Smooth muscle cell (in vitro differentiated cells): Measurements from ENCODE around the gene EHD1. TPM values are rescaled to one million over a fixed set of nuclear protein-coding genes. Genes with fewer than 3 reads are reported as not detected.
A peak's percentile ranks its signal among the peaks of the same experiment; 100 is the strongest.
"Not testable (repeated sequence)": the region's sequence is repeated elsewhere in the genome, so short reads cannot be mapped to it uniquely, and the experiment has no call there.

Source experiments
- DNase-seq: peaks from one replicate; lab custom pipeline; 2025; ENCODE audit not compliant: unreplicated experiment; lab: John Stamatoyannopoulos, UW
- H2AFZ ChIP-seq: fragments of 200-600 bp; sonication (generic); 2 replicates; pipeline ENCODE4 v1.6.0; 2016; ENCODE audit warnings: antibody characterized with exemption, low read depth, mild to moderate bottlenecking
- H3F3A ChIP-seq: fragments of 200-600 bp; sonication (generic); 2 replicates; pipeline ENCODE4 v1.6.0; 2017; ENCODE audit warnings: antibody characterized with exemption, low read depth
- H3K27ac ChIP-seq: fragments of 200-600 bp; sonication (generic); 2 replicates; pipeline ENCODE4 v1.5.1; 2016; ENCODE audit warnings: low read depth, mild to moderate bottlenecking
- H3K27me3 ChIP-seq: fragments of 200-600 bp; sonication (generic); 2 replicates; pipeline ENCODE4 v1.6.1; 2016; ENCODE audit warnings: low read depth, mild to moderate bottlenecking
- H3K36me3 ChIP-seq: fragments of 200-600 bp; sonication (generic); 2 replicates; pipeline ENCODE4 v1.5.1; 2016; ENCODE audit warnings: low read depth
- H3K4me1 ChIP-seq: fragments of 200-600 bp; sonication (generic); 2 replicates; pipeline ENCODE4 v1.5.1; 2016; ENCODE audit warnings: low read depth
- H3K4me2 ChIP-seq: fragments of 200-600 bp; sonication (generic); 2 replicates; pipeline ENCODE4 v1.6.0; 2016; ENCODE audit warnings: mild to moderate bottlenecking
- H3K4me3 ChIP-seq: fragments of 200-600 bp; sonication (generic); 2 replicates; pipeline ENCODE4 v1.5.1; 2016; ENCODE audit warnings: mild to moderate bottlenecking
- H3K79me2 ChIP-seq: fragments of 200-600 bp; sonication (generic); 2 replicates; pipeline ENCODE4 v1.6.0; 2016; ENCODE audit warnings: low read depth, mild to moderate bottlenecking
- H3K9ac ChIP-seq: fragments of 200-600 bp; sonication (generic); 2 replicates; pipeline ENCODE4 v1.6.0; 2016; ENCODE audit warnings: low read depth
- H3K9me3 ChIP-seq: fragments of 200-600 bp; sonication (generic); replicated peaks from 2 replicates; pipeline ENCODE4 v1.5.1; 2016; ENCODE audit warnings: low read depth
- H4K20me1 ChIP-seq: fragments of 200-600 bp; sonication (generic); 2 replicates; pipeline ENCODE4 v1.6.0; 2016; ENCODE audit warnings: low read depth
- CTCF ChIP-seq: fragments of 200-600 bp; sonication (generic); IDR thresholded peaks from 2 replicates; pipeline ENCODE4 v1.5.1; 2017; ENCODE audit warnings: borderline replicate concordance, mild to moderate bottlenecking, antibody characterized with exemption; ENCODE audit not compliant: insufficient read depth, poor library complexity, severe bottlenecking
- WGBS: methylation state at CpG from one replicate; pipeline ENCODE4 v1.1.7; 2016; ENCODE audit warnings: low lambda C conversion rate; 5-methylcytosine and 5-hydroxymethylcytosine counted together
- polyA plus RNA-seq: library from polyadenylated mRNA; unstranded; fragments of >200 nt; fragmentation: Nextera tagmentation; extraction: Ambion mirVana; gene quantifications from 2 replicates; pipeline ENCODE4 v1.2.1, GENCODE V29; 2016
- total RNA-seq: library from RNA; depleted of rRNA; stranded (reverse); fragments of >200 nt; gene quantifications from 2 replicates; pipeline ENCODE4 v1.2.3, GENCODE V29; 2014

EHD1 gene
- total and polyA plus RNA-seq, 2 experiments from 2014 or later = 42.8 to 59.8 TPM

GRCh38 chr11:64846998-64847666, 31.3 kb downstream of the EHD1 start:
- Histone ChIP-seq H3K9me3 (no peaks in the 10 kb centered on the region), H3F3A (peaks cover 14% of the 10 kb centered on the region), H3K36me3 (no peaks in the 10 kb centered on the region), H3K27me3 (no peaks in the 10 kb centered on the region), H3K27ac (no peak overlapping the region), H3K79me2 (no peaks in the 10 kb centered on the region), H3K9ac (no peak overlapping the region), H3K4me1 (peaks cover 12% of the 10 kb centered on the region), H4K20me1 (no peaks in the 10 kb centered on the region), H2AFZ (no peak overlapping the region), H3K4me3 (no peak overlapping the region), H3K4me2 (no peak overlapping the region)
- peak; percentile 74 for DNase-seq
- TF ChIP-seq CTCF = peak; percentile 88
- 42% methylated on average over 12 of the region's 13 CpGs for WGBS

GRCh38 chr11:64845776-64846129, 32.7 kb downstream of the EHD1 start:
- not testable (repeated sequence) for DNase-seq
- WGBS = 97% methylated on average over 8 of the region's 8 CpGs

GRCh38 chr11:64845129-64845775, 33.2 kb downstream of the EHD1 start:
- no peak for TF ChIP-seq CTCF
- peaks cover 14% of the 10 kb centered on the region for H3F3A ChIP-seq
- 28% methylated on average over 9 of the region's 9 CpGs for WGBS
- H3K79me2 ChIP-seq = no peaks in the 10 kb centered on the region
- peak overlapping the region; percentile 84 for H3K4me2 ChIP-seq
- no peak for DNase-seq
- H3K9ac ChIP-seq = no peak overlapping the region
- peaks cover 12% of the 10 kb centered on the region for H3K4me1 ChIP-seq
- no peaks in the 10 kb centered on the region for H3K36me3 ChIP-seq
- peak overlapping the region; percentile 56 for H3K4me3 ChIP-seq
- H3K27ac ChIP-seq = peak overlapping the region; percentile 24
- no peaks in the 10 kb centered on the region for H4K20me1 ChIP-seq
- no peaks in the 10 kb centered on the region for H3K27me3 ChIP-seq
- no peak overlapping the region for H2AFZ ChIP-seq
- H3K9me3 ChIP-seq = no peaks in the 10 kb centered on the region

More at GRCh38 chr11:64845776-64846129, 32.7 kb downstream of the EHD1 start:
- H3K36me3 ChIP-seq, H2AFZ ChIP-seq, H3K27ac ChIP-seq, H3K9me3 ChIP-seq, H3K4me2 ChIP-seq, H3K9ac ChIP-seq, H4K20me1 ChIP-seq, H3K4me3 ChIP-seq, H3K27me3 ChIP-seq, H3K79me2 ChIP-seq: not testable (repeated sequence)
- Histone ChIP-seq H3F3A (peaks cover 14% of the 10 kb centered on the region), H3K4me1 (peaks cover 12% of the 10 kb centered on the region)

- Histone ChIP-seq H4K20me1 (no peaks in the 10 kb centered on the region), H2AFZ (peak within 1 kb of the TSS; percentile 49), H3K4me3 (peak within 1 kb of the TSS; percentile 56), H3K9ac (peak within 1 kb of the TSS; percentile 80), H3K27me3 (no peaks in the 10 kb centered on the region), H3F3A (peaks cover 14% of the 10 kb centered on the region), H3K9me3 (no peaks in the 10 kb centered on the region), H3K27ac (peak within 1 kb of the TSS; percentile 87), H3K79me2 (no peaks in the 10 kb centered on the region), H3K36me3 (no peaks in the 10 kb centered on the region), H3K4me2 (peak within 1 kb of the TSS; percentile 84), H3K4me1 (peaks cover 12% of the 10 kb centered on the region)
- no peak for DNase-seq
- 2% methylated on average over 25 of the region's 96 CpGs for WGBS
- peak; percentile 47 for TF ChIP-seq CTCF
Measured at GRCh38 chr11:64844330-64845128, 33.9 kb downstream of the EHD1 start, which contains the start of gene CDC42BPG. Gene CDC42BPG (minus strand): TSS chr11:64844653. CDS start chr11:64844569, 84 bp downstream.
